Mucosa of gallbladder (tissue), 1 donor: ENCODE data around the gene PLCB4. TPM values are rescaled to one million over a fixed set of nuclear protein-coding genes. Genes with fewer than 3 reads are reported as not detected.
"Not testable (repeated sequence)": the region's sequence is repeated elsewhere in the genome, so short reads cannot be mapped to it uniquely, and the experiment has no call there.

Experiments used
- DNase-seq: peaks from one replicate; pipeline ENCODE4 v3.0.0-alpha.2; 2020; ENCODE audit warnings: low spot score
- total RNA-seq: library from RNA; stranded (reverse); gene quantifications from one replicate; pipeline ENCODE4 v1.2.1, GENCODE V29; 2021
- donor health status: DM: no; HTN: no; CAD: no.

Gene PLCB4
- total RNA-seq, 1 donor from 2014 or later, result 27.2 TPM

DNA sequence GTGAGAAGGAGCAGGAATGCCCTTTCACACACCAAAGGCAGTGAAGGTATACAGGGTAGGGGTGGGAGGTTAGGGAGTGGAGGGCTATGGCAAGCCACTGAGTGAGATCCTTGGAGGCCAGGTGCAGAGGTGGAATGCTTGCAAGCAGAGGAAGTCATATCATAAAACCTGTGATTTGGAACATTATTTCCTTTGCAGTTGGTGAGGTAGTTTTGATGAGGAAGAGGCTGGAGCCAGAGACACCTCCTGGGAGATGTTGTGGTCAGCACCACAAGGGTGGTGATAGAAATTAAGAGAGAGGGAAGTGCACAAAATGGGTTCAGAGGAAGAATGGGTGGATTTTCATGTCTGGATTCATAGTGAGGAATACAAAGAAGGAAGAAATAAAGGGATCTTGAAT lies 73.0 kb downstream of the PLCB4 start:
- DNase-seq, result no peak

GRCh38 chr20:9142809-9143208 lies 73.9 kb downstream of the PLCB4 start:
- DNase-seq, result no peak

GRCh38 chr20:9143926-9144325 lies 75.0 kb downstream of the PLCB4 start:
- DNase-seq, result no peak

DNA sequence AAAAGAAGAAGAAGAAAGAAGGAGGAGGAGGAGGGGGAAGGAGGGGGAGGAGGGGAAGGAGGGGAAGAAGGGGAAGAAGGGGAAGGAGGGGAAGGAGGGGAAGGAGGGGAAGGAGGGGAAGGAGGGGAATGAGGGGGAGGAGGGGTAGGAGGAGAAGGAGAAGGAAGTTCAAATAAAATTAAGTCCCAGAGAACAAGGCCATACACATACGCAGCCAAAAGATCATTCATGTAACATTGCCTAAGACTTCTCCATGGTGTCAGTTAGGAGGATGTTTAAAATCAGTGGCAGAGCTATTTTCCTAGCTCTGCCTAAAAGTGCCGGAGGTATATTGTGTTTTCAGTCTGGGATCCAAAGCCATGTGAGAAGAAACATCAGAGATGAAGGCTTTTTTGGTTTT lies 75.8 kb downstream of the PLCB4 start:
- DNase-seq, result no peak

- DNase-seq, result no peak
Observed at GRCh38 chr20:9145142-9145541, 76.3 kb downstream of the PLCB4 start.

DNA sequence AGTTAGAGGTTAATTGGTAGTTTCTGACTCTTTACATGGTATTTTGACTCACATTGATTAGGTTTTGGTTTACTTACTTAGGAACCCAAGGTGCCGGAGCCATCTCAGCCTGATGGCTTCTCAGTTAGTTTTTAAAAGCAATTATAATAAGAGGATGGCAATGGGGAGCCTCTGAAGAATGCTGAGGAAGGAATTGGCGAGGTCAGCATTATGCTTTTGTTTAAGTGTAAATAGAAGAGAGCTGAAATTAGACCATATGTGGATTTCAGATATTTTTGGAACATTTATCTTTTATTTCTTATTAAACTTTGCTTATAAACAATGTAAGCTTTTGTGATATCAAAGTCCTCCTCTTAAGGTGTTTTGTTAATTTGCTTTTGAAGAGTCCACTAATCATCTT lies 77.8 kb downstream of the PLCB4 start:
- no peak for DNase-seq

GRCh38 chr20:9147547-9148024 lies 78.7 kb downstream of the PLCB4 start:
- DNase-seq, result no peak

DNA sequence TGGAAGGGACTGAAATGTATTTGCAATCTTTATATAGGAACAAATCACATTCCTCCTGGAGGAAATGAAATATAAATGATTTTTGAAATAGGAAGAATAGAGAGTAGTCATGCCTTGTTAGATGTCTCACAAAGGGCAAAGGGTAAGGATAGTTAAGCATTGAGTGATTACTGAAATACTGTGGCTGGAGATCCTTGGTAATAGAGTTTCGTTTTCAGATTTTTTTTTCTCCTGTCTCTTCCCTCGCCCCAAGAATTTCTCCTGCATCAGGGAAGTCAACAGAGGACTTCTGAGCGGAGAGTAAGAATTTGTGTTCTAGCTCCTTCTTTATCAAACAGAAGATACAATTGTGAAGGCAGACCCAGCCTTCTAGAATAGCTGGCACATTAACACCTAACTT lies 79.4 kb downstream of the PLCB4 start:
- no peak for DNase-seq

DNA sequence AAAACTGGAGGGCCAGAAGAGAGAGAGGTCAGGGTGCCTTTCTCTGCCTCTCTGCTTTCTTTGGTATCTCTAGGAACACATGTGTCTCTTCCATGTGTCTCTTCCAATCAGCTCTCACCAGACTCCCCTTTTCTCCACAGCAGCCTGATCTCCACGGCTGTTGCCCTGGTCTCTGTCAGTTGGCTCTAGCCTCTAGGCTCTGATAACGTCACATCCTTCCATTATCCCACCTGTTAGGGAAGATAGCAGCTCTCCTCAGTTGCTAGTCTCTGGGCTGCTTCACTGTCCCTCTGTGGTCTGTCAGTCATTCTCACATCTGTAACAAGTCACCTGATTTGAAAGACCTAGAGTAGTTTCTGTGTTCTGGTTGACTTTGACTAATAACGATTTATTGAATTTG lies 80.2 kb downstream of the PLCB4 start:
- DNase-seq, result no peak

- no peak for DNase-seq
Observed at GRCh38 chr20:9149796-9150195, 80.9 kb downstream of the PLCB4 start.

- no peak for DNase-seq
Observed at GRCh38 chr20:9150679-9151078, 81.8 kb downstream of the PLCB4 start.

DNA sequence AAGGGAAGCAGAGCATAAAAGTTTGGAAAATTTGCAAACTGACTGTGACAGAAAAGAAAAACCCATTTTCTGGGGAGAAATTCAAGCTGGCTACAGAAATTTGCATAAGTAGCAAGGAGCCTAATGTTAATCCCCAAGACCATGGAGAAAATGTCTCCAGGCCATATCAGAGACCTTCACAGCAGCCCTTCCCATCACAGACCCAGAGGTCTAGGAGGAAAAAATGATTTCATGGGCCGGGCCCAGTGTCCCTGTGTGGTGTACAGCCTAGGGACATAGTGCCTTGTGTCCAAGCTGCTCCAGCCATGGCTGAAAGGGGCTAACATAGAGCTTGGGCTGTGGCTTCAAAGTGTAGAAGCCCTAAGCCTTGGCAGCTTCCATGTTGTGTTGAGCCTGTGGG lies 83.3 kb downstream of the PLCB4 start:
- DNase-seq, result not testable (repeated sequence)

DNA sequence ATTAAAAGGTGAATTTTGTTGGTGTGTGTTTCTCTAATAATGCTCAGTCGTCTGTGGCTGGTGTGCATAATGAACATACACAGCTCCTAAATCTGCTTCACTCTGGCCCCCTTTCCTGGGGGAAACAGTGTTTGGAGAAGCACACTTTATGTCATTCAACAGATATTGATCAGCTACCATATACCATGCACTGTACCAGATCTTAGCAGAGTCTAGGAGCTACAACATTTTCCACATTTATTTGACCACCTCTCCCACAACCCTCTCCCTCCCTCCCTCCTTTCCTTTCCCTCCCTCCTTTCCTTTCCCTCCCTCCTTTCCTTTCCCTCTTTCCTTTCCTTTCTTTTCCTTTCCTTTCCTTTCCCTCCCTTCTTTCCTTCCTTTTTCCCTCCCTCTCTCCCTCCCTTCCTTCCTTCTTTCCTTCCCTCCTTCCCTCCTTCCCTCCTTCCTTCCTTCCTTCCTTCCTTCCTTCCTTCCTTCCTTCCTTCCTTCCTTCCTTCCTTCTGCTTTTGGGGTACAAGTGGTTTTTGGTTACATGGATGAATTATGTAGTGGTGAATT lies 85.7 kb downstream of the PLCB4 start:
- no peak for DNase-seq

GRCh38 chr20:9156529-9157280 lies 87.8 kb downstream of the PLCB4 start:
- DNase-seq, result no peak

DNA sequence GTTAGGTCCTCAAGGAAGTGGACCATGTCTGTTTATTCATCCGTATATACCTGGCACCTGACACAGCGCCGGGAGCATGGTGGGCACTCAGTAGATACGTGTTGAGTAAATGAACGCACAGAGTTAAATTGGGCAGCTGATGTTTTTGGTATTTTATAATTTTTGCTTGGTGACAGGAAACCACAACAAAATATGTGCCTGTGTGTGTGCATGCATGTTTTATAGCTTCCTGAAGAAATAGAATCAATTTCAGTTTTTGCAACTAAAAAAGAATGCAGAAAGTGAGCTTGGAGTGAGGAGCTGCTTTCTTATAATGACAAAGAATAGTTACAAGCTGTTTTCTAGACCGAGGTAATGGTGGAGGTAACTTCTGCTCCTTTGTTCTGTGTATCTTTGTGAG lies 91.4 kb downstream of the PLCB4 start:
- no peak for DNase-seq

DNA sequence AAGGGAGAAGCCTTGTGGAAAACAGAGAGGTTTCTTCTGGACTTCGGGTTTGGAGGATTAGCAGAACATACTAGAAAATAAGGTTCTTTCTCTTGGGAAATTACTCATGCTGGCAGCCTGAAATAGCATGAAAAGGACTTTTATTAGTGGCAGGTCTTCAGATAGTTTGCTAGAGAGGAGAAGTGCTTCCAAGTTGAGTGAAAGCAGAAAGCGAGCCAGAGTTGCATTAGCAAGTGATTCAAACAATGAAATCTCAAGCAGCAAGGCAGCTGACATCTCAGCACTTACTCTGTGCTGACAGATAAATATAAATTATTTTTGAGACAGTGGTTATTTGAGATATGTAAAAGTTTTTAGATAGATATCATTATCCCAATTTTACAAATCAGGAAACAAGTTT lies 91.9 kb downstream of the PLCB4 start:
- no peak for DNase-seq

- no peak for DNase-seq
Observed at GRCh38 chr20:9161311-9161710, 92.4 kb downstream of the PLCB4 start.

DNA sequence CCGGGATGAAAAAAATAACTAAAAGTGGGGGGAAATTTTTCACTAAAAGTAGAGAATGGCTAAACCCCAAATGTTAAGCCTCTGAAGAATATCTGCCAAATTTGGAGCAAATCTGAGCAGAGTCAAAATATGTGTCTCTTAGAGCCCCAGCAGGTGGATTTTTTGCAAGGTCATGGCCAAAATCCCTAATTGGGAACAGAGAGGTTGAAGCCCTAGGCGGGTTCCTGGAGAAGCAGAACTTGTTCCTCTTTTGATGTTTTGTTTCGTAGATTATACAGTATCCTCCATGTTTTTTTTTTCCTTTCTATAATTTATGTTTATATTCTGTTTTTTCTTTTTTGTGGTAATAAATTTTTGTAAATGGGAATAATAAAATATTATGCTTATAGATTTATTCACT lies 94.4 kb downstream of the PLCB4 start:
- DNase-seq, result no peak

- no peak for DNase-seq
Observed at GRCh38 chr20:9163995-9164394, 95.1 kb downstream of the PLCB4 start.

GRCh38 chr20:9165261-9165660 lies 96.4 kb downstream of the PLCB4 start:
- DNase-seq, result no peak

- DNase-seq, result no peak
Observed at GRCh38 chr20:9166153-9166780, 97.4 kb downstream of the PLCB4 start.

GRCh38 chr20:9169409-9169808 lies 100.5 kb downstream of the PLCB4 start:
- no peak for DNase-seq

- DNase-seq, result no peak
Observed at GRCh38 chr20:9172851-9173250, 104.0 kb downstream of the PLCB4 start.
